Measurements from ENCODE around the gene MMEL1.

MMEL1 gene

DNA sequence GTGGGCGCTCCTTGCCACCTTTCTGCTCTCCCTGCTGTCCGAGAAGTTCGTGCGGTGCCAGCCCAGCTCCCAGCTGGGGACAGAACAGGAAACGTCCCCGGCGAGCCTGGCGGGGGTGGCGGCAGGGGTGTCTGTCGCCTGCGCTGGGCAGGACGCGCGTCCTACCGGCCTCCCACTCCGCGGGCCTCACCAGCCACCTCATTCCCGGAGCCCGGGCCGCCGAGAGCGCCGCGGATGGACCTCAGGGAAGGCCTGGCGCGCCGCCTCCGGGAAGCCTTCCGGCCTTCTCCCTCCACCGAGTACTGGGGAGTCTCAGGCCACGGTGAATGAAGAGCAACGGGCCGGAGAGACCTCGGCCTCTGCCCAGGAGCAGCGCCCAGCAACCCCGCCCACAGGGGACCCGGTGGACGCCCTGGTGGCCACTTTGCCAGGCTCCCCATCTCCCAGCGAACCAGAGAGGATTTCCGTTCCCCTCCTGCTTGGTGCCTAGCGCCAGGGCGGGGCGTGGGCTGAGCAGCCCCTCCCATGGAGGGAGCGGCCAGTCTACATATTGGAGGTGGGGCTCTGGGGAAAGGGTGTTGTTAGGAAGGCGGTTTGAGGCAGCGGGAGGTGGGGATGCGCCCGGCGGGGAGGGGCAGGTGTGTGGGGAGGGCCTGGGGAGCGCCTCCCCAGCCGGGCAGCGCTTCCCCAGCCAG lies 86.2 kb downstream of the MMEL1 start:
- peak overlapping the region; percentile 45 for H3K4me3 ChIP-seq (ENCODE audit: low read depth, low read length)
- TF ChIP-seq, protein P1, sequence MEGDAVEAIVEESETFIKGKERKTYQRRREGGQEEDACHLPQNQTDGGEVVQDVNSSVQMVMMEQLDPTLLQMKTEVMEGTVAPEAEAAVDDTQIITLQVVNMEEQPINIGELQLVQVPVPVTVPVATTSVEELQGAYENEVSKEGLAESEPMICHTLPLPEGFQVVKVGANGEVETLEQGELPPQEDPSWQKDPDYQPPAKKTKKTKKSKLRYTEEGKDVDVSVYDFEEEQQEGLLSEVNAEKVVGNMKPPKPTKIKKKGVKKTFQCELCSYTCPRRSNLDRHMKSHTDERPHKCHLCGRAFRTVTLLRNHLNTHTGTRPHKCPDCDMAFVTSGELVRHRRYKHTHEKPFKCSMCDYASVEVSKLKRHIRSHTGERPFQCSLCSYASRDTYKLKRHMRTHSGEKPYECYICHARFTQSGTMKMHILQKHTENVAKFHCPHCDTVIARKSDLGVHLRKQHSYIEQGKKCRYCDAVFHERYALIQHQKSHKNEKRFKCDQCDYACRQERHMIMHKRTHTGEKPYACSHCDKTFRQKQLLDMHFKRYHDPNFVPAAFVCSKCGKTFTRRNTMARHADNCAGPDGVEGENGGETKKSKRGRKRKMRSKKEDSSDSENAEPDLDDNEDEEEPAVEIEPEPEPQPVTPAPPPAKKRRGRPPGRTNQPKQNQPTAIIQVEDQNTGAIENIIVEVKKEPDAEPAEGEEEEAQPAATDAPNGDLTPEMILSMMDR (conservative IDR thresholded peaks at IDR 0.05; ENCODE audit: low read depth, low read length) = no peak
- peak; percentile 58 for DNase-seq (ENCODE audit: low read depth)

DNA sequence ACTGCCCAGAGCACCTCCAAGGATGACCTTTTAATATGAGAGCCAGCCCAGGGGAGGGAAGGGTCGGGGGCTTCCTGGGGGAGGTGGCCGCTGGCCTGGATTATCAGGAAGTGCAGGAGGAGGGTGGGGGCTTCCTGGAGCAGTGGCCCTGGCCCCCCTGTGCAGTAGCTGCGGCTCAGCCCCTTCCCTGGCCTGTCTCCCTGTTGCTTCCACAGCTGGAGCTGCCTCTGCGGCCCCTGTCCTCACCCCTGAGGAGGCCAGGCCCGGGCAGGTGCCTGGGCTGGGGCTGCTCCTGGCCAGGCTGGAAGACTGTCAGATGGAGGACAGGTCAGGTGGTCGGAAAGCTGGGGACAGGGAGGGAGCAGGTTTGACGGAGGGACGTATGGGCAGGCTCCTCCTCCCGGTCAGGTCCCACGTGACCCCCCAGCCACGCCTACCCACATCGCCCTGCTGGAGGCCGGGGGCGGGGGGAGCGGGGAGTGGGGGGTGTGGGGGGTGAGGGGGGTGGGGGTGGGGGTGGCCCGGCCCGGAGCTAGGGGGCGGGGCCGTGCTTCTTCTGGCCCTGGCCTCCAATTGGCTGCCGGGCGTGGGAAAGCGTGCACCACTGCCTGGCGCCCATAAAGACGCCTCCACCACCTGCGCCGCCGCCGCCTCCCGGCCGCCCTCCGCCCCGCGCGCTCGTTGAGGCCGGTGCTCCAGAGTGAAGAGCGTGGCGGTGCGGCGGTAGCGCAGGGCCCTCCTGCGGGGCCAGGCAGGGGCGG lies 86.9 kb downstream of the MMEL1 start:
- peak; percentile 58 for DNase-seq (ENCODE audit: low read depth)
- TF ChIP-seq, protein P1 (conservative IDR thresholded peaks at IDR 0.05; ENCODE audit: low read depth, low read length) = no peak
- H3K4me3 ChIP-seq (ENCODE audit: low read depth, low read length) = peak overlapping the region; percentile 45

- H3K4me3 ChIP-seq (ENCODE audit: low read depth, low read length) = no peak overlapping the region
- no peak for DNase-seq (ENCODE audit: low read depth)
- TF ChIP-seq, protein P1 (conservative IDR thresholded peaks at IDR 0.05; ENCODE audit: low read depth, low read length) = no peak
Observed at GRCh38 chr1:2544875-2545640, 87.8 kb downstream of the MMEL1 start.

- DNase-seq (ENCODE audit: low read depth) = peak; percentile 53
- H3K4me3 ChIP-seq (ENCODE audit: low read depth, low read length) = no peak overlapping the region
- TF ChIP-seq, protein P1 (conservative IDR thresholded peaks at IDR 0.05; ENCODE audit: low read depth, low read length) = no peak
Observed at GRCh38 chr1:2544093-2544874, 88.5 kb downstream of the MMEL1 start.

GRCh38 chr1:2543543-2544092 lies 89.2 kb downstream of the MMEL1 start:
- peak; percentile 73 for DNase-seq (ENCODE audit: low read depth)
- no peak overlapping the region for H3K4me3 ChIP-seq (ENCODE audit: low read depth, low read length)
- TF ChIP-seq, protein P1 (conservative IDR thresholded peaks at IDR 0.05; ENCODE audit: low read depth, low read length) = no peak

DNA sequence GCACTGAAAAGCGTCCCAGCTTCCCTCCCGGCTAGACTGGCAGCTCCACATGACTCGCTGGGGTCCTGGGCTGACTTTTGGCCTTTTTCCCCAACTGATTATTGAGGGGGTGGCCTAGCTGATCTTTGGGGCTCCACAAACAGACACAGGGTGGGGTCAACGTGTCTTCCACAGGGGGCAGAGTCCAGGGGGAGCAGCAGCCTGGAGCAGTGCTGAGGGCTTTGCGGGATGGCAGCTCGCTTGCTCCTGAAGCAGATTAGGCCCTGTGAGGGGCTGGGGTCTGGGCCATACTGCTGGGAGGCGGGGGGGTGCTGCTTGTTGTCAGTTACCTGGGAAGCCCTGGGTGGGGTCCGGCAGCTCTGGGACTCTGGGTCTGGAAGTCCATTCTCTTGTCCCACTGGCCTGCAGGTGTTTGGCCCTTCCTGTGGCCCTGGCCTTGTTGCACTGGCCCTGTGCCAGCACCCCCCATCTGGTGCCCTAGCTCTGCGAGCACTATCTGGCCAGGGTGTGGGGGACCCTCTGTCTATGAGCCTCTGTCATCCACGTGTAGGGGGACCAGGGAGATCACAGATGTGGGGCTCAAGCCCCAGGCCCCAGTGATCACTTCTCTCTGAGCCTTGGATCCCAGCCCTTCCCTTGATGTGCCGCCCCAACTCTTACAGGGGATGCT lies 90.4 kb downstream of the MMEL1 start:
- DNase-seq (ENCODE audit: low read depth) = no peak
- H3K4me3 ChIP-seq (ENCODE audit: low read depth, low read length) = no peak overlapping the region
- TF ChIP-seq, protein P1 (conservative IDR thresholded peaks at IDR 0.05; ENCODE audit: low read depth, low read length) = no peak

All from choroid plexus epithelial cell (primary cell).